Ovary (tissue), 9 donors: ENCODE results near the gene ACTN1. TPM values are rescaled to one million over a fixed set of nuclear protein-coding genes. Genes with fewer than 3 reads are reported as not detected.

ENCODE experiments used
- DNase-seq, 5 donors: peaks; one replicate each; pipeline ENCODE4 v3.0.0-alpha.2; 2019 to 2020
- H3K27ac ChIP-seq, 2 donors: fragments of 200-600 bp; one replicate each; pipeline versions ENCODE4 v1.5.1 to v1.8.0; 2019 to 2022
- H3K27me3 ChIP-seq: fragments of 200-600 bp; one replicate; pipeline ENCODE4 v1.8.0; 2022
- H3K36me3 ChIP-seq: fragments of 200-600 bp; sonication (generic); one replicate; pipeline ENCODE4 v1.5.1; 2019
- H3K4me1 ChIP-seq: one replicate; pipeline ENCODE4 v1.8.1; 2013; ENCODE audit warnings: mild to moderate bottlenecking, moderate library complexity; ENCODE audit not compliant: insufficient read depth
- H3K4me3 ChIP-seq: fragments of 200-600 bp; sonication (generic); one replicate; pipeline ENCODE4 v1.5.1; 2017
- H3K9me3 ChIP-seq, 2 donors: fragments of 200-600 bp in 1 of 2; sonication (generic) in 1 of 2; one replicate each; pipeline versions ENCODE4 v1.5.1 to v1.8.1; 2013 to 2019; ENCODE audit warnings: mild to moderate bottlenecking in 1 of 2, moderate library complexity in 1 of 2
- CTCF ChIP-seq, 3 donors: fragments of 450-650 bp in 2 of 3; fragments of 200-600 bp in 1 of 3; IDR thresholded peaks; one replicate each; pipeline versions ENCODE4 v1.5.1 to v1.8.0; 2016 to 2022; ENCODE audit warnings: antibody characterized with exemption in 3 of 3, mild to moderate bottlenecking in 1 of 3
- EP300 ChIP-seq: sonication (generic); formaldehyde crosslinking; IDR thresholded peaks from one replicate; pipeline ENCODE4 v1.6.1; 2017; ENCODE audit warnings: antibody characterized with exemption
- POLR2A ChIP-seq: fragments of 450-650 bp; IDR thresholded peaks from one replicate; pipeline ENCODE4 v1.6.1; 2017; ENCODE audit warnings: antibody characterized with exemption, mild to moderate bottlenecking, moderate library complexity
- WGBS, 3 donors: extraction: QIAGEN DNeasy Blood & Tissue Kit in 1 of 3; methylation state at CpG; one replicate each; pipeline versions ENCODE4 v1.1.5 to v1.1.7; 2013 to 2017; 5-methylcytosine and 5-hydroxymethylcytosine counted together
- intact Hi-C, 4 donors: fragments of 100-400 bp; cut with DNase I; formaldehyde crosslinking; loops; one replicate each; pipeline versions ENCODE4 v1.11.0 to v1.15.1; 2022 to 2023
- polyA plus RNA-seq, 2 donors: library from polyadenylated mRNA; stranded (reverse); fragments of 200-250 nt in 1 of 2; fragments of 350-450 nt in 1 of 2; fragmentation: Illumina TruSeq in 1 of 2; extraction: RNeasy Lipid Tissue Mini Kit (QIAGEN cat#74804) in 1 of 2; gene quantifications; one replicate each; pipeline ENCODE4 v1.2.3, GENCODE V29; 2013 to 2014
- total RNA-seq, 7 donors: library from RNA; depleted of rRNA in 2 of 7; stranded (reverse); fragments of >200 nt in 2 of 7; fragmentation: NEBNext Ultra II Directional in 3 of 7; extraction: Animal tissue kit (Norgen Biotek cat#: 25700) in 3 of 7; gene quantifications; one replicate each; pipeline versions ENCODE4 v1.1.0 to v1.2.4, GENCODE V29; 2016 to 2023
- donor health status: DM: no; HTN: no; CAD: no; lungs with moderate emphysema.
- donor health status: DM: no; HTN: no; CAD: no.
- donor health status: Bipolar disorder and iron deficiency.
- donor health status: DM: yes; HTN: yes; CAD: no.
- donor health status: DM: no; HTN: no; CAD: no.
- donor health status: DM: yes; HTN: yes; CAD: no.

ACTN1 gene
- total and polyA plus RNA-seq, 9 donors: 39.0 to 203 (median 138) TPM

GRCh38 chr14:68891851-68892660 is 87.0 kb downstream of the ACTN1 start:
- no peak for DNase-seq

GRCh38 chr14:68890173-68890931 is 88.8 kb downstream of the ACTN1 start:
- no peak for DNase-seq
- Histone ChIP-seq H3K9me3 (no peaks in the 10 kb centered on the region), H3K27ac (peak overlapping the region in 1 of 2 donors; percentile 11), H3K36me3 (no peaks in the 10 kb centered on the region), H3K4me3 (no peak overlapping the region), H3K27me3 (no peaks in the 10 kb centered on the region), H3K4me1 (no peaks in the 10 kb centered on the region)
- TF ChIP-seq CTCF (IDR thresholded peaks at IDR 0.05): no peak
- TF ChIP-seq POLR2A: no peak
- no peak for TF ChIP-seq EP300
- intact Hi-C loops: no loop called here
- WGBS, 3 donors: 79 to 94% (median 88%) methylated on average over 9 of the region's 9 CpGs

More at GRCh38 chr14:68891851-68892660, 87.0 kb downstream of the ACTN1 start:
- Histone ChIP-seq H3K4me3 (no peak overlapping the region), H3K27ac (no peak overlapping the region), H3K27me3 (no peaks in the 10 kb centered on the region), H3K4me1 (no peaks in the 10 kb centered on the region), H3K36me3 (no peaks in the 10 kb centered on the region), H3K9me3 (no peaks in the 10 kb centered on the region)
- 81 to 85% (median 81%) methylated on average over 21 of the region's 21 CpGs for WGBS, 3 donors
- TF ChIP-seq CTCF (IDR thresholded peaks at IDR 0.05) (no peak), POLR2A (no peak), EP300 (no peak)
- intact Hi-C loops: no loop called here

GRCh38 chr14:68888883-68889282 is 90.2 kb downstream of the ACTN1 start:
- no peak for TF ChIP-seq EP300
- no peak for TF ChIP-seq POLR2A
- no peak for TF ChIP-seq CTCF (IDR thresholded peaks at IDR 0.05)
- no peak for DNase-seq
- Histone ChIP-seq H3K9me3 (no peaks in the 10 kb centered on the region), H3K27me3 (no peaks in the 10 kb centered on the region), H3K27ac (no peak overlapping the region), H3K4me3 (no peak overlapping the region), H3K4me1 (no peaks in the 10 kb centered on the region), H3K36me3 (no peaks in the 10 kb centered on the region)
- intact Hi-C loops: no loop called here
- WGBS, 3 donors: 93 to 99% (median 95%) methylated on average over 8 of the region's 8 CpGs

GRCh38 chr14:68888025-68888850 is 90.9 kb downstream of the ACTN1 start:
- intact Hi-C loops: no loop called here
- TF ChIP-seq CTCF (IDR thresholded peaks at IDR 0.05) (no peak), POLR2A (no peak), EP300 (no peak)
- Histone ChIP-seq H3K4me1 (no peaks in the 10 kb centered on the region), H3K36me3 (no peaks in the 10 kb centered on the region), H3K27me3 (no peaks in the 10 kb centered on the region), H3K4me3 (no peak overlapping the region), H3K9me3 (no peaks in the 10 kb centered on the region), H3K27ac (no peak overlapping the region)
- 84 to 86% (median 85%) methylated on average over 20 of the region's 20 CpGs for WGBS, 3 donors
- no peak for DNase-seq
